Esophagus squamous epithelium (tissue), 5 donors: ENCODE data around the gene OSBPL9. TPM values are rescaled to one million over a fixed set of nuclear protein-coding genes. Genes with fewer than 3 reads are reported as not detected.

ENCODE experiments used
- DNase-seq: peaks from one replicate; lab custom pipeline; 2025; lab: John Stamatoyannopoulos, UW
- H3K27ac ChIP-seq, 4 donors: fragments of 200-600 bp; sonication (generic); one replicate each; pipeline ENCODE4 v1.5.1; 2016 to 2019; ENCODE audit warnings: mild to moderate bottlenecking in 1 of 4
- H3K27me3 ChIP-seq, 4 donors: fragments of 200-600 bp; sonication (generic); 1 replicate in 3 of 4; 2 replicates in 1 of 4; pipeline versions ENCODE4 v1.5.1 to v1.6.0; 2017 to 2021; ENCODE audit warnings: antibody characterized with exemption in 1 of 4
- H3K36me3 ChIP-seq, 3 donors: fragments of 200-600 bp; sonication (generic); one replicate each; pipeline ENCODE4 v1.5.1; 2016 to 2019
- H3K4me1 ChIP-seq, 3 donors: fragments of 200-600 bp; sonication (generic); one replicate each; pipeline ENCODE4 v1.5.1; 2017 to 2019
- H3K4me3 ChIP-seq, 4 donors: fragments of 200-600 bp; sonication (generic); 1 replicate in 3 of 4; 2 replicates in 1 of 4; pipeline ENCODE4 v1.5.1; 2016 to 2019; ENCODE audit warnings: mild to moderate bottlenecking in 2 of 4, moderate library complexity in 1 of 4
- H3K9me3 ChIP-seq, 3 donors: fragments of 200-600 bp; sonication (generic); one replicate each; pipeline ENCODE4 v1.5.1; 2016 to 2019
- POLR2A ChIP-seq, 4 donors: fragments of 450-650 bp; IDR thresholded peaks; one replicate each; pipeline ENCODE4 v1.6.1; 2017; ENCODE audit warnings: antibody characterized with exemption in 4 of 4, mild to moderate bottlenecking in 4 of 4, moderate library complexity in 3 of 4
- WGBS, 2 donors: methylation state at CpG; one replicate each; pipeline ENCODE4 v1.1.5; 2018; 5-methylcytosine and 5-hydroxymethylcytosine counted together
- intact Hi-C: fragments of 100-400 bp; cut with DNase I; formaldehyde crosslinking; loops from one replicate; pipeline ENCODE4 v1.15.0; 2022
- total RNA-seq, 4 donors: library from RNA; depleted of rRNA; stranded (reverse); fragments of >200 nt; gene quantifications; one replicate each; pipeline ENCODE4 v1.1.0, GENCODE V29; 2016
- TF ChIP-seq, protein P1 (sequence below), 6 experiments: fragments of 450-650 bp in 4 of 6; fragments of 200-600 bp in 2 of 6; sonication (generic) in 2 of 6; IDR thresholded peaks; one replicate each; pipeline ENCODE4 v1.5.1; 2016 to 2019; ENCODE audit warnings: antibody characterized with exemption in 6 of 6, mild to moderate bottlenecking in 4 of 6, moderate library complexity in 4 of 6
- donor health status: DM: yes; HTN: yes; CAD: no.

Gene OSBPL9, protein sequence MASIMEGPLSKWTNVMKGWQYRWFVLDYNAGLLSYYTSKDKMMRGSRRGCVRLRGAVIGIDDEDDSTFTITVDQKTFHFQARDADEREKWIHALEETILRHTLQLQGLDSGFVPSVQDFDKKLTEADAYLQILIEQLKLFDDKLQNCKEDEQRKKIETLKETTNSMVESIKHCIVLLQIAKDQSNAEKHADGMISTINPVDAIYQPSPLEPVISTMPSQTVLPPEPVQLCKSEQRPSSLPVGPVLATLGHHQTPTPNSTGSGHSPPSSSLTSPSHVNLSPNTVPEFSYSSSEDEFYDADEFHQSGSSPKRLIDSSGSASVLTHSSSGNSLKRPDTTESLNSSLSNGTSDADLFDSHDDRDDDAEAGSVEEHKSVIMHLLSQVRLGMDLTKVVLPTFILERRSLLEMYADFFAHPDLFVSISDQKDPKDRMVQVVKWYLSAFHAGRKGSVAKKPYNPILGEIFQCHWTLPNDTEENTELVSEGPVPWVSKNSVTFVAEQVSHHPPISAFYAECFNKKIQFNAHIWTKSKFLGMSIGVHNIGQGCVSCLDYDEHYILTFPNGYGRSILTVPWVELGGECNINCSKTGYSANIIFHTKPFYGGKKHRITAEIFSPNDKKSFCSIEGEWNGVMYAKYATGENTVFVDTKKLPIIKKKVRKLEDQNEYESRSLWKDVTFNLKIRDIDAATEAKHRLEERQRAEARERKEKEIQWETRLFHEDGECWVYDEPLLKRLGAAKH
- 10 to 100 TPM; 13.9 to 71.9 (median 37.4) TPM for total RNA-seq

DNA sequence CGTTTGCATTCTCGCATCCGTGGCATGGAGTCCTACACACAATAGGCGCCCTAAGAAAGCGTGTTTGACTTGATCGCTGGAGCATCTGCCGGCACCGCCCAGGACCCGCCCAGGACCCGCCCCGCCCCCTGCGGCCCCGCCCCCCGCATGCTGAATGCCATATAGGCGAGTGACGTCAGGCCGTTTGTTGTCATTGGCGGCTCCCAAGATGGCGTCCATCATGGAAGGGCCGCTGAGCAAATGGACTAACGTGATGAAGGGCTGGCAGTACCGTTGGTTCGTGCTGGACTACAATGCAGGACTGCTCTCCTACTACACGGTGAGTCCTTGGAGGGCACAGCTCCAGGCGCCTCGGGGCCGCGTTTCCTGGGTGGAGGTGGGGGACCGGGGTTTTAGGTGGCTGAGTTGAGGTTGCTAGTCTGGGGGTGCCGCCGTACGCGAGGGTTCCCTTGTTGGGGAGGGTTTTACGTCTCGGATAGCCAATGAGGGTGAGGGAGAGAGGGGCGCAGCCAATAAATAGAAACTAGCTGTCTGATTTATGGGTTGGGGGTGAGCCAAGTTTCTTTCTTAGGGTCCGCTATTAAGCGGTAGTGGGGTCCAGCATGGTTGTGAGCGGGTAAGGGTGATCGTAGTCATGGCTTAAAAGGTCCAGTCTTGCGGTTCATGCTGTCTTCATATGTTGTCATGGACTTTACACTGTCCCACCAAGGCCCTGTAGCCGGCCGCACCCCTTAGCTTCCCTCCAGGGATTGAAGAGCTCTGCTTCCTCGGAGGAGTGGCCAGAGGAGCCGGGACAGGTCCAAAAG, at the start of gene OSBPL9:
Gene OSBPL9, plus strand, starts transcription at position 190 of the 806 bp plus-strand sequence. Its CDS starts 19 bp downstream, at position 209.
- Histone ChIP-seq H3K4me1 (peaks cover 6 to 65% (median 22%) of the 10 kb centered on the region in 3 donors), H3K4me3 (peak within 1 kb of the TSS; percentile 64 to 96 (median 80)), H3K27me3 (no peaks in the 10 kb centered on the region), H3K27ac (peak within 1 kb of the TSS; percentile 86 to 97 (median 92)), H3K36me3 (no peaks in the 10 kb centered on the region), H3K9me3 (no peaks in the 10 kb centered on the region)
- 0 to 2% methylated on average over 22 to 34 of the region's 45 CpGs for WGBS, 2 donors
- peak in 2 of 4 donors; percentile 47 to 78 for TF ChIP-seq POLR2A (IDR thresholded peaks at IDR 0.05)
- TF ChIP-seq, protein P1, sequence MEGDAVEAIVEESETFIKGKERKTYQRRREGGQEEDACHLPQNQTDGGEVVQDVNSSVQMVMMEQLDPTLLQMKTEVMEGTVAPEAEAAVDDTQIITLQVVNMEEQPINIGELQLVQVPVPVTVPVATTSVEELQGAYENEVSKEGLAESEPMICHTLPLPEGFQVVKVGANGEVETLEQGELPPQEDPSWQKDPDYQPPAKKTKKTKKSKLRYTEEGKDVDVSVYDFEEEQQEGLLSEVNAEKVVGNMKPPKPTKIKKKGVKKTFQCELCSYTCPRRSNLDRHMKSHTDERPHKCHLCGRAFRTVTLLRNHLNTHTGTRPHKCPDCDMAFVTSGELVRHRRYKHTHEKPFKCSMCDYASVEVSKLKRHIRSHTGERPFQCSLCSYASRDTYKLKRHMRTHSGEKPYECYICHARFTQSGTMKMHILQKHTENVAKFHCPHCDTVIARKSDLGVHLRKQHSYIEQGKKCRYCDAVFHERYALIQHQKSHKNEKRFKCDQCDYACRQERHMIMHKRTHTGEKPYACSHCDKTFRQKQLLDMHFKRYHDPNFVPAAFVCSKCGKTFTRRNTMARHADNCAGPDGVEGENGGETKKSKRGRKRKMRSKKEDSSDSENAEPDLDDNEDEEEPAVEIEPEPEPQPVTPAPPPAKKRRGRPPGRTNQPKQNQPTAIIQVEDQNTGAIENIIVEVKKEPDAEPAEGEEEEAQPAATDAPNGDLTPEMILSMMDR (IDR thresholded peaks at IDR 0.05): no peak
- DNase-seq: peak; percentile 80
- intact Hi-C loops: no loop called here

DNA sequence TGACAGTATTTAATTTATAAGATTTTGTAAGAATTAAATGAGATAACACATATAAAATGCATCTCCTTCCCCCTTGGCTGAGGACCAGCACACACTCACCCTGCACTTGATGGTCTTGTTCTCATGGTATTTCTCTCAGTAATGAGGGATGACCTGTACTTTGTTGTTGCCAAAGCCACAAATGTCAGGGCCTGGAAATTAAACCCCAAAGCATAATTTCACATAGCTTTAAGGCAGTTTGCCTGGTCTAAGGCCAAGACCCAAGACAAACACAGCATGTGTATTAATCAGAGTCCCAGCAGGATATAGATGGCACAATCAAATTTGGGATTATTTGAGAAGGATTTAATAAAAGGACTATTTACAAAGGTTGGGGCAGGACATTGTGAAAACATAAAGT, 49.2 kb upstream of the OSBPL9 start:
- H3K4me3 ChIP-seq: no peak overlapping the region
- DNase-seq: no peak
- no peaks in the 10 kb centered on the region for H3K36me3 ChIP-seq
- peaks cover 12 to 43% (median 13%) of the 10 kb centered on the region in 3 donors for H3K4me1 ChIP-seq
- intact Hi-C loops: no loop called here
- H3K27me3 ChIP-seq: no peaks in the 10 kb centered on the region
- H3K9me3 ChIP-seq: no peaks in the 10 kb centered on the region
- TF ChIP-seq, protein P1 (IDR thresholded peaks at IDR 0.05): no peak
- TF ChIP-seq POLR2A (IDR thresholded peaks at IDR 0.05): no peak
- no peak overlapping the region for H3K27ac ChIP-seq

DNA sequence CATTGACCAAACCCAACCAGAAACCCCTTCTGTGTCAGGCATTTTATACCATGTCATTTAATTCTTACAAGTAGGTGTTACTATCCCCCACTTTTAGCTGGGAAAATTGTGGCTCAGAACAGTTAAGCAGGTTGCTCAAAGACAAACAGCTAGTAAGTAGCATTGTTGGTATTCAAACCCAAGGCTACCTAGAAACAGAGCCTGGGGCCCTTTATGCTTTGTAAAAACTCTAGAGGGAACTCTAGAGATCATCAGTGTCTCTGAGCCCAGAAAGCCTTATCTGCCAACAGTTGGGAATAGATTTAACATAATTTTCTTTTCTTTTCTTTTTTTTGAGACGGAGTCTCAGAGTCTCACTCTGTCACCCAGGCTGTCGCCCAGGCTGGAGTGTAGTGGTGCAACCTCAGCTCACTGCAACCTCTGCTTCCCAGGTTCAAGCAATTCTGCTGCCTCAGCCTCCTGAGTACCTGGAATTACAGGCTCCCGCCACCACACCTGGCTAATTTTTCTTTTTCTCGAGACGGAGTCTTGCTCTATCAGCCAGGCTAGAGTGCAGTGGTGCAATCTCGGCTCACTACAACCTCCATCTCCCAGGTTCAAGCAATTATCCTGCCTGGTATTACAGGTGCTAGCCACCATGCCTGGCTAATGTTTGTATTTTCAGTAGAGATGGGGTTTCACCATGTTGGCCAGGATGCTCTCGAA, 48.5 kb upstream of the OSBPL9 start:
- peak overlapping the region in 2 of 4 donors; percentile 58 to 60 for H3K27ac ChIP-seq
- intact Hi-C loops: no loop called here
- no peak for DNase-seq
- TF ChIP-seq POLR2A (IDR thresholded peaks at IDR 0.05): no peak
- TF ChIP-seq, protein P1 (IDR thresholded peaks at IDR 0.05): no peak
- H3K4me3 ChIP-seq: no peak overlapping the region
- WGBS, 2 donors: 90 to 95% methylated on average over 7 of the region's 7 CpGs
- no peaks in the 10 kb centered on the region for H3K36me3 ChIP-seq
- no peaks in the 10 kb centered on the region for H3K9me3 ChIP-seq
- no peaks in the 10 kb centered on the region for H3K27me3 ChIP-seq
- peaks cover 12 to 43% (median 13%) of the 10 kb centered on the region in 3 donors for H3K4me1 ChIP-seq

DNA sequence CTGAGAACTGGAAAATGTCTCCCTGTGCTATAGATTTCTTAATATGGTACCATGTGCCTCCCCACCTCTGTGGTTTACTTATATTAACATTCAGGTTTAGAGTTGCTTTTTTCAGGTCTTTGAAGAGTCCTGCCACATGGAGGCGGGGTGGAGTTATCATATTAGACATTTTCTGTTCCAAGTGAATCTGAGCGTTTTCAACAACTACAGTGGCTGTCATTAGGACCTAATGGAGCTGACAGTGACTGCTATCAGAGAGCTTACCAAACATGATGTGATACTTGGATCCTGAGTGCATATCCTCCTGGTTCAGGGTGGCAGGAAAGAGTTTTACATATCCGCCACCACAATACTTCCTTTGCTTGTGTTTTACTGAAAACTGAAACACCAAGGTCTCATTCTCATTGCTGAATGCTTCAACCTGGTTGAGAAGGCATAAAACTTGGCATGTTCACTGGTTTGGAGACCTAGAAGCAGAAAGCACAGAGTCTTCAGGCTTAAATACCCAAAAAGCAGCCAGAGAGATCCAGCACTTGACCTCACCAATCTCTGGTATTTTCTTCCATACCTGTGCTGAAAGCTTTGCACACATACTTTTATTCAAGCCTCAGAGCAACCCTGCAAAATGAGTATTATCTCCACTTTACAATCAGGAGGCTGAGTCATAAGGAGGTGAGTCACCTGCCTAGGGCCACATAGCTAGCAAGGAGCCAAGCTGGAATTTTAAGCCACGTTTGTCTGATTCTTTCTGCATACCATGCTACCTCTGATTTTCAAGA, 47.4 kb upstream of the OSBPL9 start:
- no peaks in the 10 kb centered on the region for H3K27me3 ChIP-seq
- DNase-seq: no peak
- intact Hi-C loops: no loop called here
- H3K4me1 ChIP-seq: peaks cover 12 to 37% (median 13%) of the 10 kb centered on the region in 3 donors
- TF ChIP-seq POLR2A (IDR thresholded peaks at IDR 0.05): no peak
- TF ChIP-seq, protein P1 (IDR thresholded peaks at IDR 0.05): peak in 1 of 6 experiments; percentile 15
- 16 to 29% methylated on average over 4 of the region's 4 CpGs for WGBS, 2 donors
- peak overlapping the region; percentile 28 to 60 (median 47) for H3K27ac ChIP-seq
- peak overlapping the region in 1 of 4 donors; percentile 22 for H3K4me3 ChIP-seq
- no peaks in the 10 kb centered on the region for H3K9me3 ChIP-seq
- no peaks in the 10 kb centered on the region for H3K36me3 ChIP-seq
